ENCODE measurements around the gene RPS6KA1.

DNA sequence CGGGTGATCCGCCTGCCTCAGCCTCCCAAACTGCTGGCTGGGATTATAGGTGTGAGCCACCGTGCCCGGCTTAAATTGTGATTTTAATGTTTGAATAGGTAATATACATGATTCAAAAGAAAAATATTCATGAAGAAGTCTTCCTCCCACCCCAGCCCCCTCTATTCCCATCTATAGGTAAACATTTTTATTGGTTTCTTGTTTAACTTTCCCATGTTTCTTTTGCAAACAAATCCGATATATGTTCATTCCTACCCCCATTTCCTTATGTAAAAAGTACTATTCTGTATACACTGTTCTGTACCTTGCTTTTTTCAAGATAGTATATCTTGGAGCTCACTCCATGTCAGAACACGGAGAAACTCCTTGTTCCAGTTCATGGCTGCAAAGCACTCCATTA is 23.2 kb downstream of the RPS6KA1 start:
- TF ChIP-seq, protein P1, sequence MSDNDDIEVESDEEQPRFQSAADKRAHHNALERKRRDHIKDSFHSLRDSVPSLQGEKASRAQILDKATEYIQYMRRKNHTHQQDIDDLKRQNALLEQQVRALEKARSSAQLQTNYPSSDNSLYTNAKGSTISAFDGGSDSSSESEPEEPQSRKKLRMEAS (IDR thresholded peaks at IDR 0.05; ENCODE audit: low read depth, low read length): no peak
- TF ChIP-seq EZH2 (IDR thresholded peaks at IDR 0.05; ENCODE audit: borderline replicate concordance, control insufficient read depth, low read depth, low read length) (no peak), CTCF (IDR thresholded peaks at IDR 0.05 in 2 of 3, conservative IDR thresholded peaks at IDR 0.05 in 1 of 3; ENCODE audit: control insufficient read depth in 2 of 3, extremely low read depth in 1 of 3, insufficient read depth in 1 of 3, low read depth in 3 of 3, low read length in 3 of 3) (no peak), ZNF274 (IDR thresholded peaks at IDR 0.05; ENCODE audit: insufficient read depth, insufficient read length) (no peak), POLR2AphosphoS5 (IDR thresholded peaks at IDR 0.05; ENCODE audit: low read length) (no peak), RELA (IDR thresholded peaks at IDR 0.05; ENCODE audit: borderline replicate concordance, partially characterized antibody) (no peak), SIN3A (IDR thresholded peaks at IDR 0.05; ENCODE audit: low read depth, low read length) (no peak), PRDM15 (CRISPR knock-in tag; IDR thresholded peaks at IDR 0.05) (no peak), SIX5 (IDR thresholded peaks at IDR 0.05; ENCODE audit: low read depth, low read length, severe bottlenecking) (no peak), POLR2AphosphoS2 (IDR thresholded peaks at IDR 0.05; ENCODE audit: low read depth, low read length) (no peak), ATF3 (IDR thresholded peaks at IDR 0.05; ENCODE audit: borderline replicate concordance, extremely low read depth, low read depth, low read length) (no peak), ZBTB11 (CRISPR knock-in tag; IDR thresholded peaks at IDR 0.05) (no peak), EP300 (IDR thresholded peaks at IDR 0.05; ENCODE audit: borderline replicate concordance in 1 of 2, control insufficient read depth in 1 of 2, low read depth in 2 of 2, low read length in 2 of 2) (no peak)
- TF ChIP-seq, protein P2, sequence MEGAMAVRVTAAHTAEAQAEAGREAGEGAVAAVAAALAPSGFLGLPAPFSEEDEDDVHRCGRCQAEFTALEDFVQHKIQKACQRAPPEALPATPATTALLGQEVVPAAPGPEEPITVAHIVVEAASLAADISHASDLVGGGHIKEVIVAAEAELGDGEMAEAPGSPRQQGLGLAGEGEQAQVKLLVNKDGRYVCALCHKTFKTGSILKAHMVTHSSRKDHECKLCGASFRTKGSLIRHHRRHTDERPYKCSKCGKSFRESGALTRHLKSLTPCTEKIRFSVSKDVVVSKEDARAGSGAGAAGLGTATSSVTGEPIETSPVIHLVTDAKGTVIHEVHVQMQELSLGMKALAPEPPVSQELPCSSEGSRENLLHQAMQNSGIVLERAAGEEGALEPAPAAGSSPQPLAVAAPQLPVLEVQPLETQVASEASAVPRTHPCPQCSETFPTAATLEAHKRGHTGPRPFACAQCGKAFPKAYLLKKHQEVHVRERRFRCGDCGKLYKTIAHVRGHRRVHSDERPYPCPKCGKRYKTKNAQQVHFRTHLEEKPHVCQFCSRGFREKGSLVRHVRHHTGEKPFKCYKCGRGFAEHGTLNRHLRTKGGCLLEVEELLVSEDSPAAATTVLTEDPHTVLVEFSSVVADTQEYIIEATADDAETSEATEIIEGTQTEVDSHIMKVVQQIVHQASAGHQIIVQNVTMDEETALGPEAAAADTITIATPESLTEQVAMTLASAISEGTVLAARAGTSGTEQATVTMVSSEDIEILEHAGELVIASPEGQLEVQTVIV (IDR thresholded peaks at IDR 0.05; ENCODE audit: borderline replicate concordance, partially characterized antibody): no peak
